Esophagus squamous epithelium (tissue), 5 donors: ENCODE data around the gene CELF4. TPM values are rescaled to one million over a fixed set of nuclear protein-coding genes. Genes with fewer than 3 reads are reported as not detected.

Experiments used
- DNase-seq: peaks from one replicate; lab custom pipeline; 2025; lab: John Stamatoyannopoulos, UW
- H3K27ac ChIP-seq, 4 donors: fragments of 200-600 bp; sonication (generic); one replicate each; pipeline ENCODE4 v1.5.1; 2016 to 2019; ENCODE audit warnings: mild to moderate bottlenecking in 1 of 4
- H3K27me3 ChIP-seq, 4 donors: fragments of 200-600 bp; sonication (generic); 1 replicate in 3 of 4; 2 replicates in 1 of 4; pipeline versions ENCODE4 v1.5.1 to v1.6.0; 2017 to 2021; ENCODE audit warnings: antibody characterized with exemption in 1 of 4
- H3K36me3 ChIP-seq, 3 donors: fragments of 200-600 bp; sonication (generic); one replicate each; pipeline ENCODE4 v1.5.1; 2016 to 2019
- H3K4me1 ChIP-seq, 3 donors: fragments of 200-600 bp; sonication (generic); one replicate each; pipeline ENCODE4 v1.5.1; 2017 to 2019
- H3K4me3 ChIP-seq, 4 donors: fragments of 200-600 bp; sonication (generic); 1 replicate in 3 of 4; 2 replicates in 1 of 4; pipeline ENCODE4 v1.5.1; 2016 to 2019; ENCODE audit warnings: mild to moderate bottlenecking in 2 of 4, moderate library complexity in 1 of 4
- H3K9me3 ChIP-seq, 3 donors: fragments of 200-600 bp; sonication (generic); one replicate each; pipeline ENCODE4 v1.5.1; 2016 to 2019
- POLR2A ChIP-seq, 4 donors: fragments of 450-650 bp; IDR thresholded peaks; one replicate each; pipeline ENCODE4 v1.6.1; 2017; ENCODE audit warnings: antibody characterized with exemption in 4 of 4, mild to moderate bottlenecking in 4 of 4, moderate library complexity in 3 of 4
- WGBS, 2 donors: methylation state at CpG; one replicate each; pipeline ENCODE4 v1.1.5; 2018; 5-methylcytosine and 5-hydroxymethylcytosine counted together
- intact Hi-C: fragments of 100-400 bp; cut with DNase I; formaldehyde crosslinking; loops from one replicate; pipeline ENCODE4 v1.15.0; 2022
- total RNA-seq, 4 donors: library from RNA; depleted of rRNA; stranded (reverse); fragments of >200 nt; gene quantifications; one replicate each; pipeline ENCODE4 v1.1.0, GENCODE V29; 2016
- TF ChIP-seq, protein P1 (sequence below), 6 experiments: fragments of 450-650 bp in 4 of 6; fragments of 200-600 bp in 2 of 6; sonication (generic) in 2 of 6; IDR thresholded peaks; one replicate each; pipeline ENCODE4 v1.5.1; 2016 to 2019; ENCODE audit warnings: antibody characterized with exemption in 6 of 6, mild to moderate bottlenecking in 4 of 6, moderate library complexity in 4 of 6
- donor health status: DM: yes; HTN: yes; CAD: no.

The CELF4 gene
- total RNA-seq, 4 donors from 2014 or later = not detected

DNA sequence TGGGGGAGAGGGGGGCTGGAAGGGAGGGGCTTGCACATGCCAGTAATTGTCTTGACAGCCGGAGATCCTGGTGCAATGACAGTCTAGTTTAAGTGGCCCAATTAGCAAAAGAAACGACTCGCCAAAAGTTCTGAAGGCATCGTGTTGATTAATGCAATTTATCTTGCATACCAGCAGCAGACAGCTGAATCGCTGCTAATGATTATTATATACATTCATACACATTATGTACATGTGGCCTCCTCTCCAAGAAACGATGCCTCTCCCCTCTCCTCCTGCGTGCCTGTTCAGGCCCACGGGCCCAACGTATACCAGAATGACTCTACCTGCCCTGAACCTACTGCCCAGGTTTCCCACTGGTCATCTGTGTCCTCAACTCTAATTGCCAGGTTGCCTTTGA lies 214.5 kb downstream of the CELF4 start:
- intact Hi-C loops = no loop called here
- no peak for TF ChIP-seq POLR2A (IDR thresholded peaks at IDR 0.05)
- TF ChIP-seq, protein P1, sequence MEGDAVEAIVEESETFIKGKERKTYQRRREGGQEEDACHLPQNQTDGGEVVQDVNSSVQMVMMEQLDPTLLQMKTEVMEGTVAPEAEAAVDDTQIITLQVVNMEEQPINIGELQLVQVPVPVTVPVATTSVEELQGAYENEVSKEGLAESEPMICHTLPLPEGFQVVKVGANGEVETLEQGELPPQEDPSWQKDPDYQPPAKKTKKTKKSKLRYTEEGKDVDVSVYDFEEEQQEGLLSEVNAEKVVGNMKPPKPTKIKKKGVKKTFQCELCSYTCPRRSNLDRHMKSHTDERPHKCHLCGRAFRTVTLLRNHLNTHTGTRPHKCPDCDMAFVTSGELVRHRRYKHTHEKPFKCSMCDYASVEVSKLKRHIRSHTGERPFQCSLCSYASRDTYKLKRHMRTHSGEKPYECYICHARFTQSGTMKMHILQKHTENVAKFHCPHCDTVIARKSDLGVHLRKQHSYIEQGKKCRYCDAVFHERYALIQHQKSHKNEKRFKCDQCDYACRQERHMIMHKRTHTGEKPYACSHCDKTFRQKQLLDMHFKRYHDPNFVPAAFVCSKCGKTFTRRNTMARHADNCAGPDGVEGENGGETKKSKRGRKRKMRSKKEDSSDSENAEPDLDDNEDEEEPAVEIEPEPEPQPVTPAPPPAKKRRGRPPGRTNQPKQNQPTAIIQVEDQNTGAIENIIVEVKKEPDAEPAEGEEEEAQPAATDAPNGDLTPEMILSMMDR (IDR thresholded peaks at IDR 0.05) = no peak

DNA sequence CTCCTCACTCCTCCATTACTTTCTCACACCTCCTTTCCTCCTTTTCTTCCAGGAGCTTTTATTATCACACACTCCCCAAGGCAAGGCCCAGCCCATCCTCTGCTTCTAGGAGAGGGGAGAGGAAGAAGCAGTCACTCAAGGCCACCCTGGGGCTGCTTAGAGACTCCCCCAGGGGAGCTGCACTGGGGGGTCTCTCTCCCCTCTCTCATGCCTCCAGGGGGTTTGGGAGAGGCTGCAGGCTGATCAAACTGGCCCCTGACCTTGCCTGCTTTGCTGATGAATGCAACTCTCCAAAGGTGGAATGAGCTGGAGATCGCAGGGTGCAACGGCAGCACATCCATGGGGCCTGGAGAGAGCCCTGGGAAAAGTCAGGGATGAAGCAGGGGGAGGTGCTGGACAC lies 216.9 kb downstream of the CELF4 start:
- Histone ChIP-seq H3K4me1 (peaks cover 0 to 3% (median 0%) of the 10 kb centered on the region in 3 donors), H3K36me3 (no peaks in the 10 kb centered on the region), H3K4me3 (no peak overlapping the region), H3K9me3 (no peaks in the 10 kb centered on the region), H3K27me3 (peaks cover 0 to 95% (median 0%) of the 10 kb centered on the region in 4 donors), H3K27ac (no peak overlapping the region)
- TF ChIP-seq POLR2A (IDR thresholded peaks at IDR 0.05) = no peak
- TF ChIP-seq, protein P1 (IDR thresholded peaks at IDR 0.05) = no peak
- no peak for DNase-seq
- intact Hi-C loops = no loop called here
- no CpG with 5 or more reads among the region's 2 CpGs for WGBS, 2 donors

More for the DNA sequence above, 214.5 kb downstream of the CELF4 start:
- Histone ChIP-seq H3K4me1 (no peaks in the 10 kb centered on the region), H3K36me3 (no peaks in the 10 kb centered on the region), H3K27me3 (peaks cover 0 to 86% (median 0%) of the 10 kb centered on the region in 4 donors), H3K9me3 (no peaks in the 10 kb centered on the region), H3K4me3 (no peak overlapping the region), H3K27ac (no peak overlapping the region)
- 58 to 63% methylated on average over 9 of the region's 9 CpGs for WGBS, 2 donors
- no peak for DNase-seq

DNA sequence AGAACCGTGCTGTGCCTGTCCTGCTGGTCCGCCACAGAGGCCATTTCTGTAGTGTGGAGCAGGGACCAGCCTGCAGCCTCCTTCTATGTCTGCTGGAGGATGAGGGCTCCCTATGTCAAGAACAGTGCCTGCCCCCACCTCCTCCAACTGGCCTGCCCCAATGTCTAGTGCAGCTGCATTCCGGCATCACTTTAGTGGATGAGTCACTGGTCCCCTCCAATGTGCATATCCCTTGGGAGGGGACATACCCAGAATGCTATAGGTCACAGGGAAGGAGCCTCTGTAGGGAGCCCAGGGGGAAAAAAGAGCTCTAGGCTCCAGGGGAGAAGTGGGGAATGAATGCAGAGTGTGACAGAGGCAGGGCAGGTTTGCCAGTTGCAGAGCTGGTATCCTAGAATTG lies 219.6 kb downstream of the CELF4 start:
- Histone ChIP-seq H3K4me3 (no peak overlapping the region), H3K4me1 (peaks cover 0 to 8% (median 0%) of the 10 kb centered on the region in 3 donors), H3K36me3 (no peaks in the 10 kb centered on the region), H3K27ac (no peak overlapping the region), H3K9me3 (no peaks in the 10 kb centered on the region), H3K27me3 (peaks cover 0 to 87% (median 0%) of the 10 kb centered on the region in 4 donors)
- TF ChIP-seq POLR2A (IDR thresholded peaks at IDR 0.05) = no peak
- TF ChIP-seq, protein P1 (IDR thresholded peaks at IDR 0.05) = no peak
- DNase-seq = no peak
- WGBS, 2 donors = 40 to 82% methylated on average over 1 to 3 of the region's 3 CpGs
- intact Hi-C loops = no loop called here

DNA sequence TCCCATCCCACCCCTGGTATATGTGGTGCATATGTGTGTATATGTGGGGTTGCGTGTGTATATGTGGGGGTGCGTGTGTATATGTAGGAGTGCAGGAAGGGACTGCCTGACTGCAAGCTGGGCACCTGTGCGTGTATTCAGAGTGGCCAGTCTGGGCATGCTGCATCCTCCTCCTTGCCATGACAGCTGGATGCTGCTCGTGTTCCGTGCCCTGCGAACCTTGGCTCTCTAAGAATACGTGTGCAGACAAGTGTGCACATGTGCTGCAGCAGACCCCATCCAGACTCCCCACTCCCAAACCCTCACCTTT lies 222.1 kb downstream of the CELF4 start:
- H3K4me3 ChIP-seq = no peak overlapping the region
- no peak for DNase-seq
- H3K9me3 ChIP-seq = no peaks in the 10 kb centered on the region
- peaks cover 0 to 8% (median 0%) of the 10 kb centered on the region in 3 donors for H3K4me1 ChIP-seq
- TF ChIP-seq, protein P1 (IDR thresholded peaks at IDR 0.05) = no peak
- no peak for TF ChIP-seq POLR2A (IDR thresholded peaks at IDR 0.05)
- 0 to 21% methylated on average over 6 to 7 of the region's 7 CpGs for WGBS, 2 donors
- intact Hi-C loops = no loop called here
- no peak overlapping the region for H3K27ac ChIP-seq
- H3K36me3 ChIP-seq = no peaks in the 10 kb centered on the region
- H3K27me3 ChIP-seq = peaks cover 0 to 86% (median 0%) of the 10 kb centered on the region in 4 donors

DNA sequence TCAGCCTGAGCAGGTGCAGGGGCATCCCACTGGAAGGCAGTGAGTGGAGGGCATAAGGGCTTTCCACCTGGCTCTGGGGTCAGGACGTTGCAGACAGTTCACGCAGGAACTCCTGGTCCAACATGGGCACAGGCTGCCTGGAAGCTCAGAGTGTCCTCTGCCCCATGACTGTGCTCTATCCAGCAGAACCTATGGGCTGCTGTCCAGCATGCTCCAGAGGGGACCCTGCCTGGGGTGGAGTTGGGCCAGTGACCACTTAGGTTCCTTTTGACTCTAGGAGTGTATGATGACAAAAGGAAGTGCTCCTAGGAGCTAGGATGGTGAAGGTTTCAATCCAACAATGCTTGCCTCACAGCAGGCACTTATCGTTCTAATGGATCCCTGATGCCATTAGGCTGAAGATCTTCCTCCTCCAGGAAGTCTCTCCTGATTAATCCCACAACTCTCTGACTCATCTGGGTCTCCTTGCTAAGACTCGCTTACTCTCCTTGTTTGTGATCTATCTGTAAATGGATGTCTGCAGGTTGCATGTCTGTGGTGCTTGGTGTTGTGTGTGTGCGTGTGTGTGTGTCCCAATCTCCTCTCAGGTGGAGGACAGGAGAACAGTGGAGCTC lies 224.0 kb downstream of the CELF4 start:
- no peak for DNase-seq
- Histone ChIP-seq H3K27ac (no peak overlapping the region), H3K36me3 (no peaks in the 10 kb centered on the region), H3K27me3 (peaks cover 0 to 78% (median 0%) of the 10 kb centered on the region in 4 donors), H3K9me3 (no peaks in the 10 kb centered on the region), H3K4me1 (peaks cover 0 to 8% (median 0%) of the 10 kb centered on the region in 3 donors), H3K4me3 (no peak overlapping the region)
- TF ChIP-seq, protein P1 (IDR thresholded peaks at IDR 0.05) = no peak
- TF ChIP-seq POLR2A (IDR thresholded peaks at IDR 0.05) = no peak
- 79 to 86% methylated on average over 4 of the region's 5 CpGs for WGBS, 2 donors
- intact Hi-C loops = no loop called here
